K562 (cell line): ENCODE results near the gene ZMYM2. TPM values are rescaled to one million over a fixed set of nuclear protein-coding genes. Genes with fewer than 3 reads are reported as not detected.

Experiments used
- ATF1 ChIP-seq, 2 experiments: fragments of 450-650 bp in 1 of 2; IDR thresholded peaks; 2 replicates each; pipeline ENCODE4 v1.6.1; 2016; ENCODE audit warnings: missing compliant biosample characterization in 1 of 2, missing genetic modification characterization in 1 of 2
- ATF2 ChIP-seq: sonication (generic); formaldehyde crosslinking; IDR thresholded peaks from 2 replicates; pipeline ENCODE4 v1.8.1; 2022; ENCODE audit warnings: missing genetic modification reagents
- CEBPB ChIP-seq: fragments of 450-650 bp; IDR thresholded peaks from 2 replicates; pipeline ENCODE4 v1.6.1; 2016; ENCODE audit warnings: missing genetic modification characterization, missing compliant biosample characterization
- CREB1 ChIP-seq, 2 experiments: sonication (generic) in 1 of 2; formaldehyde crosslinking in 1 of 2; IDR thresholded peaks; 2 replicates each; pipeline versions ENCODE4 v1.6.1 to v1.8.0; 2012 to 2022; ENCODE audit warnings: inconsistent platforms in 1 of 2, mild to moderate bottlenecking in 1 of 2, missing genetic modification reagents in 1 of 2, moderate library complexity in 1 of 2
- CREB5 ChIP-seq: fragments of 250-450 bp; sonication (Bioruptor Pico); IDR thresholded peaks from 2 replicates; pipeline ENCODE4 v1.5.0; 2020; ENCODE audit warnings: mild to moderate bottlenecking
- CREM ChIP-seq: IDR thresholded peaks from 2 replicates; pipeline ENCODE4 v1.6.1; 2014; ENCODE audit warnings: antibody characterized with exemption, low read depth
- FOXM1 ChIP-seq, 2 experiments: fragments of 450-650 bp in 1 of 2; sonication (generic) in 1 of 2; formaldehyde crosslinking in 1 of 2; IDR thresholded peaks; 2 replicates each; pipeline versions ENCODE4 v1.6.1 to v1.9.0; 2017 to 2022; ENCODE audit warnings: low read depth in 2 of 2, mild to moderate bottlenecking in 2 of 2, missing genetic modification reagents in 1 of 2, moderate library complexity in 1 of 2
- GABPB1 ChIP-seq: sonication (generic); formaldehyde crosslinking; IDR thresholded peaks from 2 replicates; pipeline ENCODE4 v1.8.0; 2022; ENCODE audit warnings: mild to moderate bottlenecking, missing genetic modification reagents
- GTF2A2 ChIP-seq: IDR thresholded peaks from 2 replicates; pipeline ENCODE4 v1.6.1; 2016; ENCODE audit warnings: mild to moderate bottlenecking, missing genetic modification characterization, missing compliant biosample characterization
- GTF2F1 ChIP-seq: IDR thresholded peaks from 2 replicates; pipeline ENCODE4 v1.6.1; 2011; ENCODE audit warnings: low read depth, low read length, improper control_type of control experiment
- KLF10 ChIP-seq: fragments of 250-450 bp; sonication (Bioruptor Pico); IDR thresholded peaks from 2 replicates; pipeline ENCODE4 v1.6.1; 2021; ENCODE audit warnings: matching md5 sums
- MAFF ChIP-seq: IDR thresholded peaks from 2 replicates; pipeline ENCODE4 v1.6.1; 2012; ENCODE audit warnings: low read length, improper control_type of control experiment
- MIER1 ChIP-seq: fragments of 450-650 bp; IDR thresholded peaks from 2 replicates; pipeline ENCODE4 v1.6.1; 2016; ENCODE audit warnings: antibody characterized with exemption, mild to moderate bottlenecking, low read depth
- MXD1 ChIP-seq: fragments of 250-450 bp; sonication (Bioruptor Pico); IDR thresholded peaks from 2 replicates; pipeline ENCODE4 v1.8.0; 2021; ENCODE audit warnings: borderline replicate concordance, mild to moderate bottlenecking, moderate library complexity; ENCODE audit not compliant: poor library complexity, severe bottlenecking
- NELFE ChIP-seq: IDR thresholded peaks from 2 replicates; pipeline ENCODE4 v1.6.1; 2011; ENCODE audit warnings: mild to moderate bottlenecking; ENCODE audit not compliant: insufficient read depth, insufficient read length
- NFIC ChIP-seq: fragments of 450-650 bp; IDR thresholded peaks from 2 replicates; pipeline ENCODE4 v1.6.1; 2017; ENCODE audit warnings: mild to moderate bottlenecking, inconsistent platforms
- PPARD ChIP-seq: fragments of 250-450 bp; sonication (Bioruptor Pico); IDR thresholded peaks from 2 replicates; pipeline ENCODE4 v1.8.0; 2022; ENCODE audit warnings: inconsistent platforms, mild to moderate bottlenecking, moderate library complexity
- RUNX1 ChIP-seq: sonication (generic); IDR thresholded peaks from 2 replicates; pipeline ENCODE4 v1.6.1; 2016; ENCODE audit warnings: antibody characterized with exemption, low read depth
- TAL1 ChIP-seq: fragments of 450-650 bp; IDR thresholded peaks from 2 replicates; pipeline ENCODE4 v1.6.1; 2016; ENCODE audit warnings: mild to moderate bottlenecking
- THRAP3 ChIP-seq: fragments of 450-650 bp; IDR thresholded peaks from 2 replicates; pipeline ENCODE4 v1.6.1; 2016; ENCODE audit warnings: mild to moderate bottlenecking, inconsistent platforms, borderline replicate concordance
- ZFP91 ChIP-seq: sonication (generic); formaldehyde crosslinking; IDR thresholded peaks from 2 replicates; pipeline ENCODE4 v1.8.0; 2022; ENCODE audit warnings: mild to moderate bottlenecking, missing genetic modification reagents
- ZKSCAN1 ChIP-seq: fragments of 150-350 bp; IDR thresholded peaks from 2 replicates; pipeline ENCODE4 v1.6.1; 2016; ENCODE audit warnings: low read depth, low read length
- ZNF217 ChIP-seq: sonication (generic); formaldehyde crosslinking; IDR thresholded peaks from 2 replicates; pipeline ENCODE4 v1.8.0; 2022; ENCODE audit warnings: mild to moderate bottlenecking, missing genetic modification reagents
- ZNF354B ChIP-seq: fragments of 250-450 bp; sonication (Bioruptor Pico); IDR thresholded peaks from 2 replicates; pipeline ENCODE4 v1.4.0; 2020
- ZNF431 ChIP-seq: sonication (generic); formaldehyde crosslinking; IDR thresholded peaks from 2 replicates; pipeline ENCODE4 v1.8.0; 2022; ENCODE audit warnings: mild to moderate bottlenecking, missing genetic modification reagents
- ZNF644 ChIP-seq: fragments of 200-800 bp; sonication (Bioruptor generic); IDR thresholded peaks from 2 replicates; pipeline ENCODE4 v1.6.1; 2016; ENCODE audit warnings: low read depth, missing genetic modification characterization, missing compliant biosample characterization
- polyA plus RNA-seq, 8 experiments: library from polyadenylated mRNA; depleted of rRNA in 4 of 8; stranded (reverse) in 5 of 8; unstranded in 3 of 8; fragments of >200 nt; fragmentation: Nextera tagmentation in 2 of 8; fragmentation: Illumina TruSeq in 1 of 8; extraction: Ambion mirVana in 2 of 8; extraction: Trizol in 1 of 8; gene quantifications; 2 replicates each; pipeline versions ENCODE4 v1.2.1 to v1.2.3, GENCODE V29; 2011 to 2014; ENCODE audit warnings: inconsistent platforms in 1 of 8, missing spikeins in 1 of 8
- total RNA-seq, 7 experiments: library from RNA; depleted of rRNA in 6 of 7; stranded (reverse); fragments of >200 nt in 6 of 7; fragmentation: Illumina TruSeq in 2 of 7; extraction: Trizol in 2 of 7; gene quantifications; 2 replicates each; pipeline versions ENCODE4 v1.2.1 to v1.2.3, GENCODE V29; 2011 to 2021; ENCODE audit warnings: low replicate concordance in 1 of 7

The ZMYM2 gene
- total and polyA plus RNA-seq, 9 of the 15 experiments (the other 6 are each of a cell fraction or from before 2014, with no cell fraction given), result 5.0 to 48.8 (median 26.8) TPM

- peak; percentile 19; the same call in 1 of the 2 replicates for TF ChIP-seq CREM
- TF ChIP-seq ZNF644 (tag), result no peak
- TF ChIP-seq THRAP3, result no peak
- no peak for TF ChIP-seq MIER1
- TF ChIP-seq MXD1 (CRISPR knock-in tag), result no peak
- TF ChIP-seq CREB1 (IDR thresholded peaks at IDR 0.05), result no peak
- TF ChIP-seq CREB1 (CRISPR knock-in tag; IDR thresholded peaks at IDR 0.05), result no peak
- TF ChIP-seq CREB5 (CRISPR knock-in tag), result no peak
- 0 out of 2 replicates have a peak, but pooled peaks have one; percentile 7 for TF ChIP-seq NFIC
- no peak for TF ChIP-seq GTF2A2 (tag)
- no peak for TF ChIP-seq MAFF
- no peak for TF ChIP-seq GABPB1 (CRISPR knock-in tag)
- TF ChIP-seq RUNX1, result 0 out of 2 replicates have a peak, but pooled peaks have one; percentile 27
- no peak for TF ChIP-seq ZKSCAN1
- TF ChIP-seq ZNF354B, result no peak
- TF ChIP-seq ZFP91, result no peak
- no peak for TF ChIP-seq ATF1 (CRISPR knock-in tag; IDR thresholded peaks at IDR 0.05)
- no peak for TF ChIP-seq ATF1 (tag; IDR thresholded peaks at IDR 0.05)
- TF ChIP-seq ATF2 (CRISPR knock-in tag), result no peak
- TF ChIP-seq GTF2F1, result no peak
- no peak for TF ChIP-seq FOXM1 (IDR thresholded peaks at IDR 0.05; ENCODE audit: low read depth)
- TF ChIP-seq FOXM1 (CRISPR knock-in tag; IDR thresholded peaks at IDR 0.05; ENCODE audit: low read depth), result no peak
- no peak for TF ChIP-seq ZNF431
- no peak for TF ChIP-seq TAL1
- TF ChIP-seq PPARD, result no peak
- no peak for TF ChIP-seq ZNF217 (CRISPR knock-in tag)
- TF ChIP-seq CEBPB (tag), result no peak
- TF ChIP-seq KLF10 (CRISPR knock-in tag), result no peak
- no peak for TF ChIP-seq NELFE
Observed at GRCh38 chr13:19959141-19959830, 759 bp downstream of the ZMYM2 start (continued).
